ENCODE measurements around the gene BEND7. TPM values are rescaled to one million over a fixed set of nuclear protein-coding genes. Genes with fewer than 3 reads are reported as not detected.

BEND7 gene
- total RNA-seq, 1 experiment from 2014 or later, result 1.7 TPM

GRCh38 chr10:13490503-13490902, 38.3 kb downstream of the BEND7 start:
- Histone ChIP-seq H3K4me2 (no peak overlapping the region), H4K20me1 (ENCODE audit: insufficient read depth) (no peaks in the 10 kb centered on the region), H3K9me3 (ENCODE audit: insufficient read depth, low read depth) (no peaks in the 10 kb centered on the region), H3K27ac (no peak overlapping the region), H3K27me3 (ENCODE audit: insufficient read depth, low read depth) (peaks cover 35% of the 10 kb centered on the region), H3K9me2 (ENCODE audit: insufficient read depth) (no peaks in the 10 kb centered on the region), H3K36me3 (ENCODE audit: low read depth) (no peaks in the 10 kb centered on the region), H3K4me1 (replicated peaks; ENCODE audit: insufficient read depth) (no peaks in the 10 kb centered on the region), H3K4me3 (no peak overlapping the region), H2AFZ (no peak overlapping the region), H3F3A (ENCODE audit: insufficient read depth, low read depth) (no peaks in the 10 kb centered on the region), H3K79me2 (ENCODE audit: low read depth) (no peaks in the 10 kb centered on the region)
- no peak for DNase-seq
- ChIA-PET POLR2A (ENCODE audit: unreplicated experiment) (no interaction called here), CTCF (no interaction called here)
- no TSS peak for BruUV-seq (replicated peaks)
- TF ChIP-seq CTCF (conservative IDR thresholded peaks at IDR 0.05), result no peak
- TF ChIP-seq EZH2 (IDR thresholded peaks at IDR 0.05; ENCODE audit: low read depth), result no peak
- intact Hi-C loops (cut with micrococcal nuclease; ENCODE audit: unreplicated experiment), result no loop called here

- H3K27ac ChIP-seq, result no peak overlapping the region
- H4K20me1 ChIP-seq (ENCODE audit: insufficient read depth), result no peaks in the 10 kb centered on the region
- DNase-seq, result no peak
- ChIA-PET POLR2A (ENCODE audit: unreplicated experiment) (no interaction called here), CTCF (no interaction called here)
- no peaks in the 10 kb centered on the region for H3F3A ChIP-seq (ENCODE audit: insufficient read depth, low read depth)
- H2AFZ ChIP-seq, result no peak overlapping the region
- no peak overlapping the region for H3K4me2 ChIP-seq
- no peak overlapping the region for H3K4me3 ChIP-seq
- BruUV-seq (replicated peaks), result no TSS peak
- no peaks in the 10 kb centered on the region for H3K4me1 ChIP-seq (replicated peaks; ENCODE audit: insufficient read depth)
- H3K79me2 ChIP-seq (ENCODE audit: low read depth), result no peaks in the 10 kb centered on the region
- H3K36me3 ChIP-seq (ENCODE audit: low read depth), result no peaks in the 10 kb centered on the region
- TF ChIP-seq CTCF (conservative IDR thresholded peaks at IDR 0.05) (no peak), EZH2 (IDR thresholded peaks at IDR 0.05; ENCODE audit: low read depth) (no peak)
- no peaks in the 10 kb centered on the region for H3K9me2 ChIP-seq (ENCODE audit: insufficient read depth)
- no peaks in the 10 kb centered on the region for H3K9me3 ChIP-seq (ENCODE audit: insufficient read depth, low read depth)
- intact Hi-C loops (cut with micrococcal nuclease; ENCODE audit: unreplicated experiment), result no loop called here
- peaks cover 40% of the 10 kb centered on the region for H3K27me3 ChIP-seq (ENCODE audit: insufficient read depth, low read depth)
These were observed 39.7 kb downstream of the BEND7 start for GRCh38 chr10:13489035-13489599.

- CTCF ChIA-PET, result no interaction called here
- Histone ChIP-seq H3K27ac (no peak overlapping the region), H3K9me3 (ENCODE audit: insufficient read depth, low read depth) (no peaks in the 10 kb centered on the region), H3K27me3 (ENCODE audit: insufficient read depth, low read depth) (peaks cover 47% of the 10 kb centered on the region), H3K4me1 (replicated peaks; ENCODE audit: insufficient read depth) (no peaks in the 10 kb centered on the region), H3K36me3 (ENCODE audit: low read depth) (no peaks in the 10 kb centered on the region), H3K4me3 (no peak overlapping the region), H2AFZ (no peak overlapping the region), H3K9me2 (ENCODE audit: insufficient read depth) (no peaks in the 10 kb centered on the region), H3K79me2 (ENCODE audit: low read depth) (no peaks in the 10 kb centered on the region), H3K4me2 (no peak overlapping the region), H4K20me1 (ENCODE audit: insufficient read depth) (no peaks in the 10 kb centered on the region), H3F3A (ENCODE audit: insufficient read depth, low read depth) (no peaks in the 10 kb centered on the region)
- TF ChIP-seq CTCF (conservative IDR thresholded peaks at IDR 0.05) (peak; percentile 53; the same call in 1 of the 2 replicates), EZH2 (IDR thresholded peaks at IDR 0.05; ENCODE audit: low read depth) (no peak)
- no peak for DNase-seq
- POLR2A ChIA-PET (ENCODE audit: unreplicated experiment), result no interaction called here
- intact Hi-C loops (cut with micrococcal nuclease; ENCODE audit: unreplicated experiment), result no loop called here
- BruUV-seq (replicated peaks), result no TSS peak
These were observed 43.2 kb downstream of the BEND7 start for GRCh38 chr10:13485623-13486022.

Data from PC-9 (cell line).